ENCODE data around the gene PLEKHB1.
"Not testable (repeated sequence)": the region's sequence is repeated elsewhere in the genome, so short reads cannot be mapped to it uniquely, and the experiment has no call there.

The PLEKHB1 gene

DNA sequence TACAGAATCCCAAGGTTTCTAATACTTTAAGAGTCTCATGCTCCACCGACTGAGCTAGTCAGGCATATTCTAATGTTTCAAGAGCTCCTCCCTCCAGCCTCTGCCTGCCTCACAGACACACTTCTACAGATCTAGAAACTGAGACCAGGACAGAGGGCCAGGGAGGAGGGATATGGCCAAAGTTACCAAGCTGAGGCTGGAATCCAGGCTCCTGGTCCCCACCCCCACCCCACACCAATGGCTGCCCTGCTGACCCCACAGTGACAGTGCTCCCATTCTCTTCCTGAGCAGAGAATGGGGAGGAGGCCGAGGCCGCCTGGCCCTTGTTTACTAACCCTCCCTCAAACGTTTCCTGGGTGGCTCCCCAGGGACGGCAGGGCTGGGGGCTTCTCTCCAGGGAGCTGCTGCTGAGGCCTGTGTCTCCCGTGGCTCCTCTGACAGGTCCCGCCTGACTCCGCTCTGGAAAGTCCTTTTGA is 2.2 kb downstream of the PLEKHB1 start:
- no peak for DNase-seq

DNA sequence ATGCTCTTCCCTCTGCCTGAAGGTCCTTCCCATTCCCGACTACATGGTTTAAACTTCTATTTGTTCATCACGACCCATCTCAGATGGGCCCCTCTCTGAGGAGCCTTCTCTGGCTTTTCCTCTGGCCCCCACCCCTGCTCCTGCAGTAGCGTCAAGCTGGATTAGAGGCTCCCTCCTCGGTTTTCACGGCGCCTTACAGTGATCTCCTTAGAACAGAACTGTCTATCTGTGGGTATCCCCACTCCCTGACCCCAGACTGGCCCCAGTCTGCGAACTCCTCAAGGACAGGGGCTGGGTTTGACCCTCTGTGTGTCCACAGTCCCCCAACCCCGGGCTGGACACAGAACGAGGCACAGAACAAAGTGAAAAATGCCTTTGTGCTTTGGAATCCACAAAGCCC is 2.8 kb downstream of the PLEKHB1 start:
- no peak for DNase-seq

DNA sequence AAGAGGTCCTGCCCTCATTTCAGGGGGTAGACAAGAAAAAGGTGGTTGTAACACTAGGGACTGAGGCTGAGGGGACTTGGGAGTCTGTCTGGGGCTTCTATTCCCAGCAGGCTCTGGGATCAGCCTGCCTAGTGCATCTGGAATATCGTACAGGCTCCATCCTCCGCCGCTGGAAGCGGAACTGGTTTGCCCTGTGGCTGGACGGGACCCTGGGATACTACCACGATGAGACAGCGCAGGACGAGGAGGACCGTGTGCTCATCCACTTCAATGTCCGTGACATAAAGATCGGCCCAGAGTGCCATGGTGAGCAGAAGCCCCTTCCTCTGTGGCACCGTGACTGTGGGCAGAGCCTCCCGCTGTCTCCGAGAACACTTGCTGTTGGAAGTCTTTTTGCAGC is 4.0 kb downstream of the PLEKHB1 start:
- no peak for DNase-seq

- DNase-seq, result no peak
These were observed 4.9 kb downstream of the PLEKHB1 start for GRCh38 chr11:73651252-73651651.

DNA sequence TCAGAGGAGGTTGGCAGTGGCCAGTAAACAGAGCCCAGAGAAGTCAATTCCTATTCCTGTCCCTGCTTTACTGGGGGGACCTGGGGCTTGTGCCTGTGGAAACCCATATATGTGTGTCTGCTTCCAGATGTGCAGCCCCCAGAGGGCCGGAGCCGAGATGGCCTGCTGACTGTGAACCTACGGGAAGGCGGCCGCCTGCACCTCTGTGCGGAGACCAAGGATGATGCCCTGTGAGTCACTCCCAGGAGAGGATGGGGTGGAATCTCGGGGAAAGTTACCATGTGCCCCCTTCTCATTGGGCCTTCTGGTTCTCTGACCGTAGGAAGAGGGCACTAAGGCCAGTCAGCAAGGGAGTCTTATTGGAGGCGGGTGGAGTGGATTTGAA is 5.3 kb downstream of the PLEKHB1 start:
- no peak for DNase-seq

DNA sequence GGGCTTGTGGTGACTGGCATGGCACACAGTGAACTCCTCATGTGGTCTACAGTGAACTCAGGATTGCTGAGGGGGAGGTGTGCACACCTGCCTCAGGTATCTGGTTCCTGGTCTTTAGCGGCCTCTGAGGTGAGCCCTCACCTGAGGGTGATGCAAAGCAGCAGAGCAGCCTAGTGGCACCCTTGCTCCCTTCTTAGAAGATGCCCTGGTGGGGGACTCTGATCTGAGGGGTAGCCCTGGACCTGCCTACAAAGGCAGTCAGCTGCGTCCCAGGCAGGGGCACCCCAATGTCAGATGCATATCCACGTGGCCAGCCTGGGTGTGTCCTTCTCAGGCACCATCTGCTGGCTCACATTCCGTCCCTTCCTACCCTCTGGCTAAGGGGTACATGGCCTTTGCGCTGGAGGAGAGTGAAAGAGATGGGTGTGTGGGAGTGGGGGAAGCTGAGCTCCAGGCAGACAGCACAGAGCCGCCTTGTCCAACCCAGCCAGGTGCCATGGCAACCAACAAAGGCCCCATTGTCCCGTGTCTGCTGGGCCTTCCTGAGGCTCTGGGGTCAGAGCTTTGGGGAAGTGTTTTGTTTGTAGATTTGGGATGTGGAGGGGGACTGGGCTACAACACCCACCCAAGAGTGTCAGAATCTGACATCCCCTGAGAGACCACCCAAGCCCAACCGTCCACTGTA is 5.8 kb downstream of the PLEKHB1 start:
- no peak for DNase-seq

GRCh38 chr11:73652856-73653559 is 6.6 kb downstream of the PLEKHB1 start:
- DNase-seq, result peak; percentile 15

GRCh38 chr11:73653996-73654395 is 7.6 kb downstream of the PLEKHB1 start:
- DNase-seq, result no peak

- no peak for DNase-seq
These were observed 8.2 kb downstream of the PLEKHB1 start for GRCh38 chr11:73654482-73655021.

- DNase-seq, result no peak
These were observed 9.3 kb downstream of the PLEKHB1 start for GRCh38 chr11:73655686-73656085.

GRCh38 chr11:73656985-73657384 is 10.6 kb downstream of the PLEKHB1 start:
- no peak for DNase-seq

DNA sequence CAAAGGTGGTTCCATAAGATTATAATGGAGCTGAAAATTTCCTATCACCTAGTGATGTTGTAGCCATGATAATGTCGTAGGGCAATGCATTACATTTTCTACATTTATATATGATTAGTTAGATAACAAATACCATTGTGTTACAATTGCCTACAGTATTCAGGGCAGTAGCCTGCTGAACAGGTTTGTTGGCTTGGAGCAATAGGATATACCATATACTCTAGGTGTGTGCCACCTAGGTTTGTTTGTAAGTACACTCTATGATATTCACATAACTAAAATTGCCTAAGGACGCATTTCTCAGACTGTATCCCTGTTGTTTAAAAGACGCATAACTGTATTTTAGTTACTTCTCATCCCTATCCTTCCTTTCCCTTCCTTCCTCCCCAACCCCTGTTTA is 13.6 kb downstream of the PLEKHB1 start:
- DNase-seq, result no peak

GRCh38 chr11:73660497-73661034 is 14.2 kb downstream of the PLEKHB1 start:
- DNase-seq, result no peak

DNA sequence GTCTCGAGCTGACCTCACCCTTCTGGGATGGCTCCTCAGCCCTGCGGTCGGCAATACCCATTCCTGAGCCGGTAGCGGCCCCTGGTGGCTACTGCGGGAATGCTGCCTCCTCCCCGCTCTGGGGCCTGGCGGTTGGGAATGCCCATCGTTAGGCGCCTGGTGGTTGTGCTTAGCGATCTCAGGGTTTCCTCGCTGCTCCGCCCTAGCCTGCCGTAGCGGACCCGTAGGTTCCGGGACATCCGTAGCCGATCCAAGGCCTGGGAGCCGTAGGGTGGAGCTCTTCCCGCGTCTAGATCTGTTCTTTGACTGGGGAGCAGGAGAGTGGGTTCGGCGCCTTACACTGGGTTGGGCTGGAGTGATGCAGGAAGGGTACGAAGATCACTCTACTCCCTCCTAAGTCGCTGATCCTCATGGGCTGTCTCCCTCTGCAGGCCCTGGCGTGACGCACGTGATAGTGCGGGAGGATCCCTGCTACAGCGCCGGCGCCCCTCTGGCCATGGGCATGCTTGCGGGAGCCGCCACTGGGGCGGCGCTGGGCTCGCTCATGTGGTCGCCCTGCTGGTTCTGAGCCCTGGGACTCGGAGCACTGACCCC is 14.8 kb downstream of the PLEKHB1 start:
- no peak for DNase-seq

DNA sequence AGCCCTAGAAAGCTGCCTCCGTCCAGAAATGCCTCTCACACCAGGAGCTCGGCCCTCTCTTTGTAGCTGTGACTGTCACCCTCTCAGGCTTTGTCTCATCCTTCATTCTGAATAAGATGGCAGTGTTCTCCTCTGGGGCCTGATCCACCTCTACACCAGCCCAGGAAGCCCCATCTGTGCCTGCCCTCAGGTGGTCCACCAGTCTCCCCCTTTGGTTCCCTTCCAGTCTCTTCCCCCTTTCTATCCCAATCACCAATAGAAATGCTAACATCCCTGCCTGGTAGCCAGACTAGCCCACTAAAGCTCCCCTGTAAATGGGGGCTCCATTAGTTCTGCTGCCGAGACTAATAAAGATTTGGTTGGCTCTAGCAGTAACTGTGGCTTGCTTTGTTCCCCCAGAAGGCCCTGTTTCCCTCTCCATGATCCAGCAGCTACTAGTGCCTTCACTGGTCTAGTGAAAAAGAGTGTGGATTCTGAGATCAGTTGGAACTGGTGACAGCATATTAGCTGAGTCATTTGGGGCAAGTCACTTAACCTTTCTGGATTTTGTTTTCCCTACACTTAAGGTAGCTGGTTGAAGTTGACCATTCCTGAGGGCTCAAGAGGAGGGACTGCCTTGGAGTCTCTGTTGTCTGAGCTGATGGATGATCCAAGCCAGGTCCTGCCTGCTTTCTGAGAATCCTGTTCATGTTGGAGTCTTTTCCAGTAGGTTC is 16.2 kb downstream of the PLEKHB1 start:
- DNase-seq, result no peak

DNA sequence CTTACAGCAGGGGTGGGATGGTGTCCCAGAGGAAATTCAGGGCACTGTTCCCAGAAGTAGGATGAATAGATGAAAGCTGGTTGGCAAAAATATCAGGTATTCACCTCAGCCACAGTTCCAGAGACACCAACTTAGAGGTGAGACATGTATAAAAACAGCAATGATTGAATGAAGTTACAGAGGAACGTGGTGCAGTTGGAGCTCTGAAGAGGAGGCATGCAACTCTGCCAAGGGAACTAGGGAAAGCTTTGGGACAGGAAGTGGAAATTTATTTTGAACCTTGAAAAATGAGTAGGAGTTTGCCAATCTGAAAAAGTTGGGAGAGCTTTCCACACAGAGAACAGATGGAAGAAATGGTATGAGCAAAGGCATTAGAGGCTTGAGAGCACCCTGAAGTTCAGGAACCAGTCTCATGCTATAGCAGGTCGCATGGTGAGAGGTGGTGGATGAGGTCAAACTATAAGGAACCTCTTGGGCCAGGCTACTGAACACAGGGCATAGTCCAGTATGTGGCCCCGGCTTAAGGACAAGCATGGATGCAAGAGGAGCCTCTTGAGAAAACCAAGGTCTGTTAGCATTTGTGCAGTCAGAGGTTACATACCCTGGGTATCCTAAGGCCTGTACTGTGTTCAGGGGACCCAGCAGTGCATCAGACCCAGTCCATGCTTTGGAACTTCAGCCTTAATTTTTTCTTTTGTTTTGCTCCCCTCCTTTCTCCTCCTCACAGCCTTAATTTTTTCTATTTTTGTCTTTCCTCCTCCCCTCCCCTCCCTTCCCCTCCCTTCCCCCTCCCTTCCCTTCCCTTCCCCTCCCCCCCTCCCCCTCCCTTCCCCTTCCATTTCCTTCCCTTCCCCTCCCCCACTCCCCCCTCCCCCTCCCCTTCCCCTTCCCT is 17.5 kb downstream of the PLEKHB1 start:
- DNase-seq, result no peak

GRCh38 chr11:73664877-73665276 is 18.5 kb downstream of the PLEKHB1 start:
- DNase-seq, result no peak

DNA sequence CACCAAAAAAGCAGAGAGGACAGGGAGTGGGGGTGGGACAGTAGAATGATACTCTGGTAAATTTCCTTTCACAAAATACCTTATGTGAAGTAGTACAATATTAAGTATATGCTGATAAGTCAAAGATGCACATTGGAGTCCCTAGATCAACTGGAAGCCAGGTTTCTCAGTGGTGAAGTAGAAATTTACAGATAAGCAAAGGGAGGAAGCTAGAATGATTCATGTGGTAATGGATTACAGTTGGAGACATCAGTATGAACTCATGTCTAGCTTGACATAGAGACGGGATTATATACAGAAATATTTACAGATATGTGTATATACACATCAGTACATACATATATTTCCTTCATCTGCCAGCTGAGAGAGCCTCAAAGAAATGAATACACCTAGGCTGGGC is 21.5 kb downstream of the PLEKHB1 start:
- DNase-seq, result no peak

- DNase-seq, result no peak
These were observed 24.4 kb downstream of the PLEKHB1 start for GRCh38 chr11:73670808-73671207.

DNA sequence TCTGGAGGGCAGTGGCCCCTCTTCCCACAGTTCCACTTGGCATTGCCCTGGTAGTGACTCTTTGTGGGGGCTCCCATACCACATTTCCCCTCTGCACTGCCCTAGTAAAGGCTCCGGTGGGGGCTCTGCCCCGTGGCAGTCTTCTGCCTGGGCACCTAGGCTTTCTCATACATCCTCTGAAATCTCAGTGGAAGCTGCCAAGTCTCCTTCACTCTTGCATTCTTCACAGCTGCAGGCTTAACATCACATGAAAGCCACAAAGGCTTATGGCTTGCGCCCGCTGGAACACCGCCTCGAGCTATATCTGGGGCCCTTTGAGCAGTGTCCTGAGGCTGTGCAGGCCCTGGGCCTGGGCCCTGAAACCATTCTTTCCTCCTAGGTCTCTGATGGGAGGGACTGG is 25.3 kb downstream of the PLEKHB1 start:
- DNase-seq, result no peak

- DNase-seq, result not testable (repeated sequence)
These were observed 30.2 kb downstream of the PLEKHB1 start for GRCh38 chr11:73676552-73676951.

GRCh38 chr11:73680687-73681086 is 34.3 kb downstream of the PLEKHB1 start:
- DNase-seq, result no peak
